CD4-positive, alpha-beta T cell treated with Interleukin-6 at 100 ng/mL for 8 hours (primary cell): ENCODE data around the gene CMBL.
A peak's percentile ranks its signal among the peaks of the same experiment; 100 is the strongest.
"Not testable (repeated sequence)": the region's sequence is repeated elsewhere in the genome, so short reads cannot be mapped to it uniquely, and the experiment has no call there.

Source experiments
- DNase-seq: peaks from one replicate; pipeline ENCODE4 v3.0.0-alpha.2; 2020; ENCODE audit warnings: mixed read lengths, low spot score

The CMBL gene

GRCh38 chr5:10307206-10308148 is at the start of gene CMBL:
CMBL (minus strand) TSS chr5:10307902; CDS start chr5:10290762, 17,140 bp downstream.
- no peak for DNase-seq

- peak; percentile 14 for DNase-seq
Measured at GRCh38 chr5:10355071-10355889, 47.6 kb upstream of the CMBL start.

- DNase-seq = peak; percentile 14
Measured at GRCh38 chr5:10354048-10354872, 46.6 kb upstream of the CMBL start.

DNA sequence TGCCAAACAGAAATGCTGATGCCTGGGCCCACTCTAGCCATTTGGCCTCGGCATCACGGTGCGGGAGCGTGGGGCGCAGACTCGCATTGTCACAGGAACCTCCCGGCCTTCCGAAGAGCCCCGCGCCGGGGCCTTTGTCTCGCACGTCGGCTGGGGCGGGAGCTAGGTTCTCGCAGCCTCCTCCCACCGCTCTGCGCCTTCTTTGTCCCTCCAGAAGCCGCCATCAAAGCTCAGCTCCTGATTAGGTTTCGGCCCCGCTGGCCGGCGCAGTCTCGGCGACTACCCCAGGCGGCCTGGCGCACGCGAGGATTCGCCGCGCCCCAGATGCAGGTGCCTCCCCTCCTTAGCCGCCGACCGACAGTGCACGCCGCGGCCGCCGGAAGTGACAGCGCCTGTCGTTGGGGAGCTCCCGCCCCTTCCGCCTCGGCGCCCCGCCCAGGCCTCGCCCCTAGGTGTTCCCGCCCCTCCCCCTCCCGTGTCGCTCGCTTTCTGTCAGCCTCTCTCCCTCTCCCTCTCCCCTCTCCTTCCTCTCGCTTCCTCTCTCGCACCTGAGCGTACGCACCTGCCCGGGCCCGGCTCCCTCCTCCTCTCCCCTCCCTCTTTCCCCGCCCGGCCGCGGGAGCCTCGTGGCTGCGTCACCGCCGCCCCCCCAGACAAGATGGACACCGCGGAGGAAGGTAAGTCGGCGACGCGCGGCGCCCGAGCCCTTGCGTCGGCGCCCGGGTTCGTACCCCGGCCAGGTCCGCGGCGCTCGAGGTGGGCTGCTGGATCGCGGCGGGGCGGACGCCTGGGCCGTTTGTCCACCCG is 45.7 kb upstream of the CMBL start, which contains the start of gene MARCHF6:
MARCHF6 (plus strand) TSS at position 455 of the 807 bp plus-strand sequence; CDS start at position 659, 204 bp downstream.
- DNase-seq = peak; percentile 96

- DNase-seq = no peak
Measured at GRCh38 chr5:10352430-10353240, 44.9 kb upstream of the CMBL start.

- DNase-seq = no peak
Measured at GRCh38 chr5:10351919-10352318, 44.2 kb upstream of the CMBL start.

DNA sequence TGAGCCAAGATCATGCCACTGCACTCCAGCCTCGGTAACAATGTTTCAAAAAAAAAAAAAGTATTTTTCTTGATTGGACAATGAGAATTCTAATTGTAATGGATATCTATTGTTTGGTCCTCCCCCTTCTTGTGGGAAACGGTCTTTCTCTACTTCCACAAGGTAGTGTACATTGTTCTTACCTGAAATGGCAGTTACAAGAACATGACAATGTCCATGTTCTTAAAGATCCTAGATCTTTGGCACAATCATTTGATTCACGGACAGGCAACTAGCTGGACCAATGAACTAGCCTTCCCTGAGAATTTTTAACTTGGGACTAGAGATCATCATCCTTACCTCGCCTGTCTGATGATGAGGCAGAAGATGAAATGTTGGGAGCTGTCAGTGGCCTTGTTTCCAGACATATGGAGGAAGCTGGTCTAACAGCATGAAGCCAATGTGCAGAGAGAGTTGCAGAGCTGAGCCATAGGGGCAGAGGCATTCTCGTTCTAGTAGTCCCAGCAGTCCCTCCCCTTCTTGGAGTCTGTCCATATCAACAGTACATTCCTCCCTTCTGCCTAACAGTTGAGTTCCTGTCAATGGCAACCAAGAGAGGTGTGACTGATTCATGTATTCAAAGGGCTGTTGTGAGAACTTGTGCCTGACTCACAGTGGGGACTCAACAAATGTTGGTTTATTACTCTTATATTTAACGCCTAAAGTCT is 43.6 kb upstream of the CMBL start:
- DNase-seq = no peak

- no peak for DNase-seq
Measured at GRCh38 chr5:10348258-10348657, 40.6 kb upstream of the CMBL start.

- not testable (repeated sequence) for DNase-seq
Measured at GRCh38 chr5:10344461-10345106, 36.9 kb upstream of the CMBL start.

DNA sequence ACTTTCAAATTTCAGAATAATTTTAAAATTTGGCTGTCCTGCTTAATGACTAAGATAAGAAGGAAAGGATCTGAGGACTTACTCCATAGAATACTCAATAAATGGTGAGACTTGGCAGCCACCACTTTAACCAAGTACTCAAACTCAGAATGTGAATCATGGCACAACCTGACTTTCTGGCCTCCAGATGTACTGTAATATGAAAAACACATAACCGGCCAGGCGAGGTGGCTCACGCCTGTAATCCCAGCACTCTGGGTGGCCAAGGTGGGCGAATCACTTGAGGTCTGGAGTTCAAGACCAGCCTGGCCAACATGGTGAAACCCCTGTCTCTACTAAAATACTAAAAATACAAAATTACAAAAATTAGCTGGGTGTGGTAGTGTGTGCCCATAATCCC is 35.8 kb upstream of the CMBL start:
- DNase-seq = no peak

GRCh38 chr5:10339958-10340357 is 32.3 kb upstream of the CMBL start:
- DNase-seq = no peak

DNA sequence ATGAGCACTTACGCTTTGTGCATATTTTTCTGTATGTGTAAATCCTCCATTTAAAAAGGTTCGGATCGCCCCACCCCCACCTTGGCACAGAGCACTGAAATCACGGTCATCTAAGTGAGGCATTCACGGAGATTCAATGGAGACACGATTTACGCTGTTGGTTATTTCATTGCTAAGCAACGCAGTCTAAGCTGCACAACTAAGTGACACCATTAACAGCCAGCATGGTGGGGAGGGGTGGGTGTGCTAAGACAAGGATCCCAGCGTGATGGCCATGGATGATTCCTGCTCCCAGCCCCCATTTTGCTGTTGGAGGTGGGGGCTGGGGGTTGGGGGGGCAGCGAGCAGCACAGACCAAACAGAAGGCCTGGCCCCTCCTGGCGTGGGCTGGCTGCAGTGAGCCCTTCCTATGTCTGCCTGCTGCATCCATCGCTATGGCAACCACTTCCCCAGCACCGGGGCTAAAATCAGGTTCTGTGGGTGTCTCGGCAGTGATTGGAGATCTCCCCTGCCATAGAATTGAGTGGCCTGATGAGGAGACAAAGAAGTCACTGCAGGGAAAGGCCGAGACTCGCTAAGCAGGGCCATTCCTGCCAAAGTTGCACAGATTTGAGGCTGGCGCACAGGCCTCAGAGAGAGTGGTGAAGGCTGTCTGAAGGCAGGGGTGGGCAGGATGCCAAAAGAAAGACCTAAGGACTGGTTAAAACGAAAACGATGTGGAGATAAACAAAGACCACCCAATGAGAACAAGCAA is 31.5 kb upstream of the CMBL start:
- DNase-seq = no peak

- DNase-seq = no peak
Measured at GRCh38 chr5:10338686-10339057, 31.0 kb upstream of the CMBL start.

GRCh38 chr5:10337986-10338385 is 30.3 kb upstream of the CMBL start:
- no peak for DNase-seq

GRCh38 chr5:10337107-10337506 is 29.4 kb upstream of the CMBL start:
- no peak for DNase-seq

DNA sequence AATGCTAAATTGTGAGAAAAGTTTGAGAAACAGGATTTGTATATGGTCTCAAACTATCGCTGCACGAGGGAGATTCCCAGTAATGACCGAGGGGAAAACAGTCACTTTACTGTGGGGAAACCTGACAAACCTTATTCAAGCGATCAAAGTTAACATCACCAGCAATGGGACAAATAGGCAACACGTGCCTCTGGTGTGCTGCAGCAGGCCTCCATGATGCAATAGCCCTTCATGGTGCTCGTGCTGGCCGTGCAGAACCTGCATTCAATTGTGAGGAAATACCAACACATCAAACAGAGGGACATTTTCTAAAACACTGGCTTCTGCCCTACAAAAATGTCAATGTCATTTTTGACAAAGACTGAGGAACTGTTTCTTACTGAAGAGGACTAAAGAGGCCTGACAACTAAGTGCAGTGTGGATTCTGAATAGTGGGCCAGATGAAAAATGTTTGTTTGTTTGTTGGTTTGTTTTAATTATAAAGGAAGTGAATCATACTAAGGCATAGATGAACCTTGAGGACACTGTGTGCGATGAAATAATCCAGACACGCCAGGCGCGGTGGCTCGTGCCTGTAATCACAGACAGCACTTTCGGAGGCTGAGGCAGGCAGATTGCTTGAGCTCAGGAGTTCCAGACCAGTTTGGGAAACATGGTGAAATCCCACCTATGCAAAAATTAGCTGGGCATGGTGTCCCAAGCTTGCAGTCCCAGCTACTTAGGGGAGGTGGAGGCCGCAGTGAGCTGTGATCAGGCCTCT is 28.2 kb upstream of the CMBL start:
- no peak for DNase-seq

- DNase-seq = no peak
Measured at GRCh38 chr5:10334831-10335230, 27.1 kb upstream of the CMBL start.
